ENCODE data around the gene CFAP45. TPM values are rescaled to one million over a fixed set of nuclear protein-coding genes. Genes with fewer than 3 reads are reported as not detected.

Gene CFAP45
- total RNA-seq, 1 experiment from 2014 or later, result 9.3 TPM

- no TSS peak for BruUV-seq (replicated peaks)
- no peak overlapping the region for H3K4me3 ChIP-seq
- TF ChIP-seq CTCF (conservative IDR thresholded peaks at IDR 0.05) (no peak), EZH2 (IDR thresholded peaks at IDR 0.05; ENCODE audit: low read depth) (no peak)
- H3K79me2 ChIP-seq (ENCODE audit: low read depth), result peaks cover 8% of the 10 kb centered on the region
- POLR2A ChIA-PET (ENCODE audit: unreplicated experiment), result no interaction called here
- intact Hi-C loops (cut with micrococcal nuclease; ENCODE audit: unreplicated experiment), result no loop called here
- no peaks in the 10 kb centered on the region for H3K9me2 ChIP-seq (ENCODE audit: insufficient read depth)
- H3K36me3 ChIP-seq (ENCODE audit: low read depth), result no peaks in the 10 kb centered on the region
- H4K20me1 ChIP-seq (ENCODE audit: insufficient read depth), result no peaks in the 10 kb centered on the region
- no peaks in the 10 kb centered on the region for H3K9me3 ChIP-seq (ENCODE audit: insufficient read depth, low read depth)
- H3K27ac ChIP-seq, result no peak overlapping the region
- CTCF ChIA-PET, result no interaction called here
- H3K4me2 ChIP-seq, result no peak overlapping the region
- no peak overlapping the region for H2AFZ ChIP-seq
- peaks cover 13% of the 10 kb centered on the region; the same call in 1 of the 2 replicates for H3F3A ChIP-seq (ENCODE audit: insufficient read depth, low read depth)
- no peaks in the 10 kb centered on the region for H3K27me3 ChIP-seq (ENCODE audit: insufficient read depth, low read depth)
- peaks cover 19% of the 10 kb centered on the region for H3K4me1 ChIP-seq (replicated peaks; ENCODE audit: insufficient read depth)
- DNase-seq, result no peak
These were observed 29.4 kb upstream of the CFAP45 start for GRCh38 chr1:159929155-159930051.

GRCh38 chr1:159928491-159929050 is 28.6 kb upstream of the CFAP45 start:
- ChIA-PET CTCF (no interaction called here), POLR2A (ENCODE audit: unreplicated experiment) (no interaction called here)
- Histone ChIP-seq H3K4me1 (replicated peaks; ENCODE audit: insufficient read depth) (peaks cover 19% of the 10 kb centered on the region), H3K79me2 (ENCODE audit: low read depth) (peaks cover 16% of the 10 kb centered on the region), H3K27ac (no peak overlapping the region), H3K4me3 (no peak overlapping the region), H3K36me3 (ENCODE audit: low read depth) (no peaks in the 10 kb centered on the region), H4K20me1 (ENCODE audit: insufficient read depth) (no peaks in the 10 kb centered on the region), H3K27me3 (ENCODE audit: insufficient read depth, low read depth) (no peaks in the 10 kb centered on the region), H2AFZ (no peak overlapping the region), H3K4me2 (no peak overlapping the region), H3F3A (ENCODE audit: insufficient read depth, low read depth) (peaks cover 13% of the 10 kb centered on the region; the same call in 1 of the 2 replicates), H3K9me3 (ENCODE audit: insufficient read depth, low read depth) (no peaks in the 10 kb centered on the region), H3K9me2 (ENCODE audit: insufficient read depth) (no peaks in the 10 kb centered on the region)
- TF ChIP-seq EZH2 (IDR thresholded peaks at IDR 0.05; ENCODE audit: low read depth), result no peak
- TF ChIP-seq CTCF (conservative IDR thresholded peaks at IDR 0.05), result no peak
- no TSS peak for BruUV-seq (replicated peaks)
- DNase-seq, result no peak
- intact Hi-C loops (cut with micrococcal nuclease; ENCODE audit: unreplicated experiment), result no loop called here

- H3K4me1 ChIP-seq (replicated peaks; ENCODE audit: insufficient read depth), result peaks cover 20% of the 10 kb centered on the region
- H3K27me3 ChIP-seq (ENCODE audit: insufficient read depth, low read depth), result no peaks in the 10 kb centered on the region
- no peak overlapping the region for H3K4me2 ChIP-seq
- no TSS peak for BruUV-seq (replicated peaks)
- H3K9me3 ChIP-seq (ENCODE audit: insufficient read depth, low read depth), result no peaks in the 10 kb centered on the region
- DNase-seq, result no peak
- intact Hi-C loops (cut with micrococcal nuclease; ENCODE audit: unreplicated experiment), result no loop called here
- H4K20me1 ChIP-seq (ENCODE audit: insufficient read depth), result peaks cover 2% of the 10 kb centered on the region
- no peak overlapping the region for H3K4me3 ChIP-seq
- ChIA-PET POLR2A (ENCODE audit: unreplicated experiment) (no interaction called here), CTCF (no interaction called here)
- H3K79me2 ChIP-seq (ENCODE audit: low read depth), result peaks cover 22% of the 10 kb centered on the region
- no peaks in the 10 kb centered on the region for H3K9me2 ChIP-seq (ENCODE audit: insufficient read depth)
- H3K36me3 ChIP-seq (ENCODE audit: low read depth), result no peaks in the 10 kb centered on the region
- TF ChIP-seq CTCF (conservative IDR thresholded peaks at IDR 0.05), result no peak
- no peak for TF ChIP-seq EZH2 (IDR thresholded peaks at IDR 0.05; ENCODE audit: low read depth)
- no peak overlapping the region for H3K27ac ChIP-seq
- no peak overlapping the region for H2AFZ ChIP-seq
- peaks cover 10% of the 10 kb centered on the region; the same call in 1 of the 2 replicates for H3F3A ChIP-seq (ENCODE audit: insufficient read depth, low read depth)
These were observed 28.0 kb upstream of the CFAP45 start for GRCh38 chr1:159927849-159928431.
